GM12865 (cell line): ENCODE measurements around the gene SENP8.

Experiments
- DNase-seq: peaks from one replicate; pipeline ENCODE4 v3.0.0; 2010; ENCODE audit warnings: low read depth
- H3K4me3 ChIP-seq: 2 replicates; pipeline ENCODE4 v1.5.1; 2011; ENCODE audit warnings: mild to moderate bottlenecking, low read depth, low read length, control low read depth
- TF ChIP-seq, protein P1 (sequence below): IDR thresholded peaks from 2 replicates; pipeline ENCODE4 v1.5.1; 2011; ENCODE audit warnings: low read length, control low read depth, low read depth, inconsistent platforms; ENCODE audit not compliant: insufficient read depth; ENCODE audit errors: missing control alignments

Gene SENP8

DNA sequence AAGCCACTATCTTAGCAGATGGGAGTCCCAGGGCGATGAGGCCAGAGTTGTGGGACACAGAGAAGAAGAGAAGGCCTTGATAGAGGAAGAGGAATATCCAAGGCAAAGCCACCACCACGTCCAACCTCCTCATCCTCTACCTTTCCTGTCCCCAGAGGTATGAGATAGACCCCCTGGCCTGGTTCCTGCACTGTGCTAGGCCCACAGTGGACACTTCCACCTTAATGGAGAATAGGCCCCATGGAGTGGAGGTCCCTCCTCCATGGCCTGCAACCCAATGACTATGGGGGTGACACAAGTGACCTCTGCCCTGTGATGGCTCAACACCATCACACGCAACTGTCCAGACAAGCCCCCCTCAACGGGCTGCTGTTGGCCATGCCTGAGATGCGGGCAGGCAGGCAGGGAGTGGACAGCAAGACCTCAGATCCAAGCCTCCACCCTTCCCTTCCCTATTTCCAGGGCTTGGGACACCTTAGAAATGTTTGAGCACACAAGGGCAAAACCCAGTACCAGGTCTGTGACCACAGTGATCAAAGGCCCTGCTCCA lies 42.6 kb downstream of the SENP8 start:
- TF ChIP-seq, protein P1, sequence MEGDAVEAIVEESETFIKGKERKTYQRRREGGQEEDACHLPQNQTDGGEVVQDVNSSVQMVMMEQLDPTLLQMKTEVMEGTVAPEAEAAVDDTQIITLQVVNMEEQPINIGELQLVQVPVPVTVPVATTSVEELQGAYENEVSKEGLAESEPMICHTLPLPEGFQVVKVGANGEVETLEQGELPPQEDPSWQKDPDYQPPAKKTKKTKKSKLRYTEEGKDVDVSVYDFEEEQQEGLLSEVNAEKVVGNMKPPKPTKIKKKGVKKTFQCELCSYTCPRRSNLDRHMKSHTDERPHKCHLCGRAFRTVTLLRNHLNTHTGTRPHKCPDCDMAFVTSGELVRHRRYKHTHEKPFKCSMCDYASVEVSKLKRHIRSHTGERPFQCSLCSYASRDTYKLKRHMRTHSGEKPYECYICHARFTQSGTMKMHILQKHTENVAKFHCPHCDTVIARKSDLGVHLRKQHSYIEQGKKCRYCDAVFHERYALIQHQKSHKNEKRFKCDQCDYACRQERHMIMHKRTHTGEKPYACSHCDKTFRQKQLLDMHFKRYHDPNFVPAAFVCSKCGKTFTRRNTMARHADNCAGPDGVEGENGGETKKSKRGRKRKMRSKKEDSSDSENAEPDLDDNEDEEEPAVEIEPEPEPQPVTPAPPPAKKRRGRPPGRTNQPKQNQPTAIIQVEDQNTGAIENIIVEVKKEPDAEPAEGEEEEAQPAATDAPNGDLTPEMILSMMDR: no peak
- DNase-seq: no peak
- no peak overlapping the region for H3K4me3 ChIP-seq

DNA sequence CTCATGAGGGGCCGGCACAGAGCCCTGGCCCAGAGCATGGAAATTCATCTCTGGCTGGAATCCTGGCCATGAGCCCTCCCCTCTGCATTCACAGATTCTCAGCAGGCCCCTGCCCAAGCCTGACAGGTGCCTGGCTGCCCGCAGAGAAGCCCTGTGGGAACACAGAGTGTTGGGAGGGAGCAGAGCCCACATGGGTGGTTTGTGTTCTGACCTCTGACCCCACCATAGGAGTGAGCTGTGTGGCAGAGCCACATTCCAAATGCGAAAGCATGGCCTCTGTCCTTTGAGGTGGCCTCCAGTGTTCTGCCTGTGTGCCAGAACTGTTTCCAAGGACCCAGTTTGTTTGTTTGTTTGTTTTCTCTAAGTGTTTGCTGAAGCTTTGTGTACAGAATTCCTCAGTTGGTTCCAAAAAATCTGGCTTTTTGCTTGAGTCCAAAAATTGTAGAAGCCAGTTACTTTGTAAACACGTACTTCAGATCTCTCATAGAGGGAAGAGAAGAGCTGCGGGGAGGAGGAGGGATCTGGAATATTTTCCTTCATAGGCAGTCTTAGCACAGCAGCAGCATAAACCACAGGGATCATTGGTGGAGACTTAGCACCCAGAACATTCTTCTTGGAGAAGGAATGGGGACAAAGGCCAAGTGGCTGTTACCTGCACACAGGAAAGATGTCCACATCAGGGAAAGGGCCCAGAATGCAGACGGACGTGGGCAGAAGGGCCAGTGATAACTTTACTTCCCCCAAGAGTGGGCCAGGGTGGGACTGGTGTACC lies 43.3 kb downstream of the SENP8 start:
- TF ChIP-seq, protein P1: no peak
- DNase-seq: no peak
- H3K4me3 ChIP-seq: no peak overlapping the region

GRCh38 chr15:72162569-72162968 lies 44.4 kb downstream of the SENP8 start:
- no peak overlapping the region for H3K4me3 ChIP-seq
- TF ChIP-seq, protein P1: no peak
- no peak for DNase-seq

DNA sequence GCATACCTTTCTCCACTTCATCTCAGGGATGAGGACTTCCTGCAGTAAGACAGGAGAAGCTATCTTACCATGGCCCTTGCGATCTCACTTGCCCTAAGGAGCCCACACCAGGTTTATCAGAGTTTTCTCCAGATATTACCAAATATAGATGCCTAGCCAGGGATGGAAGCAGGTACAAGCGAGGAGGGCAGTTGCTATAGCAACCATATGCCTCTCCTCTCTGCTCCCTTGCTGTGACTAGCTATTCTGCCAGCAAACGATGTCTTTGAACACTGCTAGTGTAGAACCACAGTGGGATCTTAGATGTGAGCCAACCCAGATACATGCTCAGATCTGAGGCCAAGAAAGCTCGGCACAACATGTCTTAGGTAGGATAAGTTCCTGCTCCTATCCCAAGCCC lies 45.5 kb downstream of the SENP8 start:
- H3K4me3 ChIP-seq: no peak overlapping the region
- no peak for DNase-seq
- TF ChIP-seq, protein P1: no peak

DNA sequence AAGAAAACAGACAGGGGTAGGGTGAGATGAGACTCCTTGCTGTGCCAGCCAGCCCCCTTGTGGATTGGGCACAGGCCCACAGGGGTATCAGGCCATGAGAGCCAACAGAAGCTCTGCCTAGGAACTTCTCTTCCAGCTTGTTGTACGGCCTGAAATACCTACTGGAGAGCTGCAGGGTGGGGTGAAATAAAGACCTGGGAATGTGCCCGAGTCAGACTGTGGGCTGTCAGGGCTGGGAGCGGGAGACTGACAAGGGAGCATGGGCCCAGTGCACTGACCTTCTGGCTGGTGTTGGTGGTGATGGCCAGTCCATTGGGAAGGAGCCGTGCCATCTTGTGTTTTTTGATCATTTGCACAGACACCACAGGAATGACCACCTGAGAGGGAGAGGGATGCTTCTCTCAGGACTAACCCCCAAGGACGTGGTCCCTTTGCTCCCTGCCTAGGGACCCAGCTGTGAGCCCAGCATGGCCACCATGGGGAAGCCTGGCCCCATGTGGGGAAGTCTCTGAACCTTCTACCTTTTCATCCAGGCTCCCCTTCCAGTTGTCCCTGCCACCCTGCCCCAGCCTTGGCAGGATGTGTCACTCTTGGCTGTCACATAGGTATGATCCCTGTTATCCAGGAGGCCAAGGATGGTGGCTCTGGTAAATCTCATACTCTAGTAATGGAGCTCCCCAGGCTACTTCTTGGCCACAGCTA lies 48.7 kb downstream of the SENP8 start:
- TF ChIP-seq, protein P1: no peak
- DNase-seq: no peak

DNA sequence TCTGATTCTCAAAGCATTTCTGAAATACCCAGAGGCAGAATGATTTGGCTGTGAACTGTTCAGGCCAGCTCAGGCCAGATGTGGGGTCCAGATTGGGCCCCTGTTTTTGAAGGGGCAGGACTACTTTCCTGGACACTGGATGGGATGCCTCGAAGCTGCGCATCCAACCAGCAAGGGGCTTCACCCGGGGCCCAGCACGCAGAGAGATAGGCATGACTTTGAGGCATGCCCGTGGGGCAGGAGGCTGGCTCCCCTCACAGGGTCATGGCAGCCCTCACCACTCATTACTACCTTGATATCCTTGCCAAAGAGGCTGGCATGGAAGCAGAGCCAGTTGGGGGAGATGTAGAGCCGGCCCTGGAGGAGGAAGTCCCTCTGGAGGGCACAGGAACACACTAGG lies 49.2 kb downstream of the SENP8 start:
- TF ChIP-seq, protein P1: no peak
- H3K4me3 ChIP-seq: no peak overlapping the region
- DNase-seq: no peak

More for the DNA sequence above, 48.7 kb downstream of the SENP8 start:
- H3K4me3 ChIP-seq: no peak overlapping the region
